NCI-H1694 (cell line): ENCODE data around the gene MYADM.
"Not testable (repeated sequence)": the region's sequence is repeated elsewhere in the genome, so short reads cannot be mapped to it uniquely, and the experiment has no call there.

Source experiments
- DNase-seq: peaks from one replicate; lab custom pipeline; 2025; lab: John Stamatoyannopoulos, UW

MYADM gene

GRCh38 chr19:53867225-53868090 is at the start of gene MYADM:
TSS of gene MYADM (plus strand) at chr19:53867883. CDS start at chr19:53873530, 5,647 bp downstream.
- DNase-seq, result no peak

- no peak for DNase-seq
Observed at GRCh38 chr19:53818756-53819155, 48.9 kb upstream of the MYADM start.

GRCh38 chr19:53819861-53820260 is 47.8 kb upstream of the MYADM start:
- DNase-seq, result no peak

GRCh38 chr19:53823380-53824120 is 44.1 kb upstream of the MYADM start:
- no peak for DNase-seq

- DNase-seq, result no peak
Observed at GRCh38 chr19:53824134-53824611, 43.5 kb upstream of the MYADM start, which contains the start of gene NLRP12. TSS of gene NLRP12 (minus strand) at chr19:53824314. CDS start at chr19:53824174, 140 bp downstream.

GRCh38 chr19:53826876-53827275 is 40.8 kb upstream of the MYADM start:
- no peak for DNase-seq

- no peak for DNase-seq
Observed at GRCh38 chr19:53828531-53828930, 39.2 kb upstream of the MYADM start.

GRCh38 chr19:53832861-53833260 is 34.8 kb upstream of the MYADM start:
- DNase-seq, result not testable (repeated sequence)

GRCh38 chr19:53838446-53838845 is 29.2 kb upstream of the MYADM start:
- DNase-seq, result not testable (repeated sequence)

- DNase-seq, result not testable (repeated sequence)
Observed at GRCh38 chr19:53840241-53840640, 27.4 kb upstream of the MYADM start.

GRCh38 chr19:53840914-53841313 is 26.8 kb upstream of the MYADM start:
- DNase-seq, result not testable (repeated sequence)

- DNase-seq, result no peak
Observed at GRCh38 chr19:53844849-53845246, 22.8 kb upstream of the MYADM start.

- DNase-seq, result no peak
Observed at GRCh38 chr19:53847555-53847954, 20.1 kb upstream of the MYADM start.

GRCh38 chr19:53849237-53849676 is 18.4 kb upstream of the MYADM start:
- no peak for DNase-seq

- DNase-seq, result no peak
Observed at GRCh38 chr19:53853707-53854106, 14.0 kb upstream of the MYADM start.

GRCh38 chr19:53864308-53864836 is 3.3 kb upstream of the MYADM start:
- no peak for DNase-seq

GRCh38 chr19:53865523-53865917 is 2.2 kb upstream of the MYADM start:
- DNase-seq, result no peak

GRCh38 chr19:53865918-53866864 is 1.5 kb upstream of the MYADM start:
- no peak for DNase-seq

GRCh38 chr19:53866865-53867224 is 838 bp upstream of the MYADM start:
- DNase-seq, result no peak

- no peak for DNase-seq
Observed at GRCh38 chr19:53868091-53868891, 608 bp downstream of the MYADM start.
